ENCODE measurements around the gene SPTB. TPM values are rescaled to one million over a fixed set of nuclear protein-coding genes. Genes with fewer than 3 reads are reported as not detected.

Gene SPTB
- total RNA-seq, 2 donors from 2014 or later = 5.6 to 9.9 TPM

DNA sequence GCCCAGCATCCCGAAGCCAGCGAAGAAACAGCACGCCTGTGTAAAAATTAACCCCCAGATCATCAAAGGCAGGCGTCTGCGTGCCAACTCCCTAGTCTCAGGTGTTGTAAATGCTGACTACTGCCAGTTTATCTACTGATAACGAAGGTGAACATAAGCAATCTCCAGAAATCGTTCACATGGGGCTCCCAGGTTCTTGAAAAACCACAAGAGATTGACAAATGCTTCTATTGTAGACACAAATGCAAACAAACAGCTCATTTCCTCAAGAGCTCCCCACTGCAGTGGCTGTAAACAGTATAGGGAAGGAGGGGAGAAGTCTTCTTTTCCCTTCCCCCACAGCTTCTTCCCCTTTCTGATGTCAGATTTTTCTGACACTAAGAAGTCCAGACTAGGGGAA, 180.8 kb downstream of the SPTB start:
- TF ChIP-seq, protein P1, sequence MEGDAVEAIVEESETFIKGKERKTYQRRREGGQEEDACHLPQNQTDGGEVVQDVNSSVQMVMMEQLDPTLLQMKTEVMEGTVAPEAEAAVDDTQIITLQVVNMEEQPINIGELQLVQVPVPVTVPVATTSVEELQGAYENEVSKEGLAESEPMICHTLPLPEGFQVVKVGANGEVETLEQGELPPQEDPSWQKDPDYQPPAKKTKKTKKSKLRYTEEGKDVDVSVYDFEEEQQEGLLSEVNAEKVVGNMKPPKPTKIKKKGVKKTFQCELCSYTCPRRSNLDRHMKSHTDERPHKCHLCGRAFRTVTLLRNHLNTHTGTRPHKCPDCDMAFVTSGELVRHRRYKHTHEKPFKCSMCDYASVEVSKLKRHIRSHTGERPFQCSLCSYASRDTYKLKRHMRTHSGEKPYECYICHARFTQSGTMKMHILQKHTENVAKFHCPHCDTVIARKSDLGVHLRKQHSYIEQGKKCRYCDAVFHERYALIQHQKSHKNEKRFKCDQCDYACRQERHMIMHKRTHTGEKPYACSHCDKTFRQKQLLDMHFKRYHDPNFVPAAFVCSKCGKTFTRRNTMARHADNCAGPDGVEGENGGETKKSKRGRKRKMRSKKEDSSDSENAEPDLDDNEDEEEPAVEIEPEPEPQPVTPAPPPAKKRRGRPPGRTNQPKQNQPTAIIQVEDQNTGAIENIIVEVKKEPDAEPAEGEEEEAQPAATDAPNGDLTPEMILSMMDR (IDR thresholded peaks at IDR 0.05) = no peak
- Histone ChIP-seq H3K27me3 (replicated peaks; ENCODE audit: insufficient read depth) (no peaks in the 10 kb centered on the region), H3K4me3 (no peak overlapping the region), H3K36me3 (no peaks in the 10 kb centered on the region), H3K9me3 (no peaks in the 10 kb centered on the region), H3K27ac (no peak overlapping the region), H3K4me1 (ENCODE audit: control insufficient read depth in 1 of 2, low read depth in 2 of 2) (peaks cover 4 to 38% of the 10 kb centered on the region in 2 donors)
- no peak for DNase-seq (ENCODE audit: low spot score)
- ATAC-seq (ENCODE audit: insufficient number of reproducible peaks, low FRiP score, low read depth) = no peak

DNA sequence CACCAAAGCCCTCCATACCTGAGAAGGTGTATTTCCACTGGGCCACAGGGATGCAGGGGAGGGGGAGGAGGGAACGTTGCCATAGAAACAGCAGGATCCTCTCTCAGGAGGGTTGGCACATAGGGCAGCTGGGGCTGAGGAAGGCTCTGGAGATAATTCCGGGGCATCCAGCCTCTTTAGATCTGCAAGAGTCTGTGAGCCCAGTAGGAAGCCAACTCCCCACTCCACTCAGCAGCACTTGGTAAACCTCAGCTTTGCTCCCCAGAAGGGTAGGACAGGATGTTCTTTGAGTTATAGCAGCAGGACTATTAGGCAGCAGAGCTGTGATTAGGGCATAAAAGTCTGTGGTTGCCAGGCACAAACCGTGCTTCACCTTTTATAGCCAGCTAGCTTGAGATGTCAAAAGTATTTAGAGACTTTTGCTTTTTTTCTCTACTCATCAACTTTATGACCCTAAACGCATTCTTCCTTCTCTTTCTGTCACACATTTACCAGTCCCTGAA, 183.3 kb downstream of the SPTB start:
- Histone ChIP-seq H3K9me3 (no peaks in the 10 kb centered on the region), H3K4me3 (no peak overlapping the region), H3K27ac (peak overlapping the region; percentile 19 to 66), H3K36me3 (no peaks in the 10 kb centered on the region), H3K27me3 (replicated peaks; ENCODE audit: insufficient read depth) (no peaks in the 10 kb centered on the region), H3K4me1 (ENCODE audit: control insufficient read depth in 1 of 2, low read depth in 2 of 2) (peaks cover 0 to 36% of the 10 kb centered on the region in 2 donors)
- DNase-seq (ENCODE audit: low spot score) (no peak), ATAC-seq (ENCODE audit: insufficient number of reproducible peaks, low FRiP score, low read depth) (no peak)
- TF ChIP-seq, protein P1 (IDR thresholded peaks at IDR 0.05) = no peak

Other genes starting within 250 kb of the SPTB start
- 10 to 100 TPM; 63.2 to 71.5 TPM for gene PLEKHG3, start 175.5 kb downstream of the SPTB start, total RNA-seq
- gene CHURC1, start 34.5 kb upstream of the SPTB start, total RNA-seq = 100 to 1,000 TPM; 115 to 128 TPM
- gene GPX2, start 62.8 kb upstream of the SPTB start, total RNA-seq = 1 to 10 TPM in 1 of 2 donors, not detected in 1; 5.0 TPM
- gene RAB15, start 92.4 kb upstream of the SPTB start, total RNA-seq = 1 to 10 TPM; 3.2 to 7.8 TPM
- 10 to 100 TPM in 1 of 2 donors, 1 to 10 TPM in 1; 6.8 to 18.3 TPM for gene FNTB, start 107.0 kb upstream of the SPTB start, total RNA-seq
- gene MAX, start 222.6 kb upstream of the SPTB start, total RNA-seq = 10 to 100 TPM; 33.2 to 52.8 TPM

Data from thoracic aorta (tissue), 2 donors.